Measurements from ENCODE around the gene ATG2A.

Gene ATG2A

DNA sequence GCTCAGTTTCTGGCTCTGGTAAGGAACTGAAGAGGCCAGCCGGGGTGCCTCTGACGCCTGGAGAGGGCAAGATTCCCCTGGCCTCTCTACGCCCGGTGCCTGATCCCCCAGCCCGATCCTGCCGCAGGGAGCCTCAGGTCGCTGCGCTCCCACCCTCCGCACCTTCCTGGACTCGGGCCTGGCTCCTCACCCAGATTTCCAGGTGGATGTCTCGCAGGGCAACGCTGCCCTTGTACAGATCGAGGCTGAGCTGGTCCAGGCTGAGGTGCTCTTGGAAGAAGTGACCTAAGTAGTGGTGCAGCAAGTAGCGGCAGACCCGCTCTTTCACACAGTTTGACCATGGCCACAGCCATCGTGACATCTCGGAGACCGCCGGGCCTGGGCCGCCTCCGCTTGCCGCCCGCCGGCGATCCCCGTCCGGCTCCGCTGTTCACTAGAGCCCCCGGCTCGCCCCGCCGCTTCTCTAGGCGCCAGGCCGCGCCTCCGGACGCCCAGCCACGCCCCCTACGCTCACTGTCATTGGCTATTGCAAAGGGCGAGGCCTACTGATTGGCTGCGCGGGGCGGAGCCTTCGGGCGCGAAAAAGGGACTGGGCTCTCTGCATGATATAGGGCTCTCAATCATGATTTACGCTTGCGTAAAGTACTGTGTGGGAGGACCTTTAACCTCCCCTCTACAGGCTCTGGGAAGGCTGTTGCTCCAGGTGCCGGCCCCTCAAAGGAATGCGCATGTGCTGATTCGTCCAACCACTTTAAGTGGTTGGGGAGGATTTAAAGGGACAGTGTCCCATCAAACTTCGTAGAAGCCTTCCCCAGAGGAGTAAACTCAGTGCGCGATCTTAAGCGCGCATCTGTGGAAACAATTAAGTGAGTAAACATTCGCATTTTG lies at the start of gene ATG2A:
ATG2A (minus strand) TSS at position 435 of the 888 bp plus-strand sequence; CDS start at position 361, 74 bp downstream.
- DNase-seq, result peak; percentile 99

DNA sequence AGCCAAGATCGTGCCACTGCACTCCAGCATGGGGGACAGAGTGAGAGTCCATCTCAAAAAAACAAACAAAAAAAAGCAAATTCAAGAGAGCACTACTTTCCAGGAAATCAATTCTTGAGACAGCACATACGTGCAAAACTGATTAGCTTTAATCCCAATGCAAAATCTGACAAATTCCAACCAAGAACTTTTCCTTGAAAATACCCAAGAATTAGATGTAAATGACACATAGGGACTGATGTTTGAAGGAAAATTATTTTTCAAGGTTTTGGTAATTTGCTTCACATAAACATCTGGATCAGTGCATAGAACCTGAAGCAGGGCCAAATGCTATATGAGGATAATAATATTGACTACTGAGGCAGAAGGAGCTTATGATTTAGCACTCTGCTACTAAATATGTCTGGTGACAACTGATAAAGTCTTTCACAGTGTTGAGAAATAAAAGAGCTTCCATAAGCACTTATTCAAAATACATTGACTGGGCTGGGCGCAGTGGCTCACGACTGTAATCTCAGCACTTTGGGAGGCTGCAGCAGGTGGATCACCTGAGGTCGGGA lies 46.1 kb upstream of the ATG2A start:
- no peak for DNase-seq

DNA sequence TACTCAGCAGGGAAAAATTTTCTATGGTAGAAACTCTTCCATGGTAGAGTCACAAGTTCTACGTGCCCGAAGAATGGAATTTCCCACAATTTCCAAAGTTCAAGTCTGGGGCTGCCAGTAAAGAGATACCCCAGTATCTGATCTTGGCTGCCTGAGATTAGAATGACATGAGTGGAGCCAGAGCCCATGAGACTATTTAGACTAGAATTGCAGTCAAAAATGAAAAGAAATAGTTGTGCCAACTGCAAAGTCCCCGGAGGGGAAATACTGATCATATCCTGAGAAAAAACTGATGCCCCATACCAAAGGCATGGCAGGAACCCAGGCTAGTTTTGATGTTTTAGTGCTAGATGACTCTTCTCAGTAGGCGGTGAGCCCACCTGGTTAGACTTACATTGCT lies 43.7 kb upstream of the ATG2A start:
- no peak for DNase-seq

DNA sequence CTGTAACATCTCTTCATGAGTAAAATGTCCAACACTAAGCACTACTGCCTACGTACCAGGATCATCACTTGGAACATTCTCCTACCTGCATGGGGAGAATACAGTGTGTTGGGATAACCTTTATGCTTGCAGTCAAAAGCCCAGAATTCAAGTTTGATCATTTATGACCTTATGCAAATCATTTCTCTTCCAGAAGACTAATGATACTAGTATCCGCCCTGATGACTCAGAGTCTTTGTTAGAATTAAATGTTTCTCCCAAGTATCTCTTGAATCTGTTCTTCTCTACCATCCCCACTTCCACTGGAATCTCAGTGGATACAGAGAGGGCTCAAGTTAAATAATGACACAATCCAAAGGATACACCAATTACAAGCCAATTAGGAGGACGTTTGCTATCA lies 42.5 kb upstream of the ATG2A start:
- DNase-seq, result no peak

DNA sequence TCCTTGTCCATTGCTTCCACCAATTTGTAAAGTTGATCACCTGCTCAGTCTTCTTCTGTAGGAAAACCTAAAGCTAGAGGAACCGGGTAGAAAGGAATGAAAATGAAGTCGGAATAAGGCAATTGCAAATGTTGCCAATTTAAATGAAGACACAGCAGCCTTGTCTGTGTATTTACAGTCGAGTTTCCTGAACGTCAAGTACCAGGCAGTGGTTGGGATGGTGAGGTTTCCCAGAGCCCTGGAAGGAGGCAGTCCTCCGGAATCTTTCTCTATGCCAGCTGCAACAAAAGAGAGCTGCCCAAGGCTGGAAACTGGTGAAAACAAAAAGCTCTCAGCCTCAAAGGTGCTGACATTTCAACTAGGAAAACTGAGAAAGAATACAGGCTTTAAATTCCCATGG lies 37.2 kb upstream of the ATG2A start:
- no peak for DNase-seq

- DNase-seq, result no peak
These were observed 34.5 kb upstream of the ATG2A start for GRCh38 chr11:64951529-64951928.

DNA sequence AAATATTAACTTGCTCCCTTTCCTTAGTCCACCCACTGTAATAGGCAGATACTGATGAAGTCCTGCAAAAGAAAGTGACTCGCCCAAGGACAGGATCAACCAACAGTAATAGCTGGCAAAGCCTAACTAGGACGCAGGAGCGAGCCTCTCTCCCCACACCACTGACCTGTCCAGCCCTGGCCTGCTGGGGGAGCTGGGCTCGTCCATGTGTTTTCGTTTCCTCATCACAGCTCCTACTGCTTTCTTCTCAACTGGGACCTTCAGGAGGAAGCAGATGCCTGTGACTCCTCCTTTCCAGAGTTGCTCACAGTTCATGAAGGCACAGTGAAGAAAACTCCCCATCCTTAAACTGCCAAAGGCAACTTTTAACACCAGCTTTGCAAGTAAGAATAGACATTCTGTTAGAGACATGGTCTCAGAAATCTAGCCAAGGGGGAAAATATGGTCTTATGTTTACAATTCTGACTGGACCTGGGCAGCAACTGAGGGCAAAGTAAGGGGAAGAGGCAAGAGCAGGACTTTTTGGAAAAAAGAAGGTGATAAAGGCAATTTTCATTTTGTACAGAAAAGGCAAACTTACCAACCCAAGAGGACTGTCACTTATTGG lies 30.3 kb upstream of the ATG2A start:
- no peak for DNase-seq

DNA sequence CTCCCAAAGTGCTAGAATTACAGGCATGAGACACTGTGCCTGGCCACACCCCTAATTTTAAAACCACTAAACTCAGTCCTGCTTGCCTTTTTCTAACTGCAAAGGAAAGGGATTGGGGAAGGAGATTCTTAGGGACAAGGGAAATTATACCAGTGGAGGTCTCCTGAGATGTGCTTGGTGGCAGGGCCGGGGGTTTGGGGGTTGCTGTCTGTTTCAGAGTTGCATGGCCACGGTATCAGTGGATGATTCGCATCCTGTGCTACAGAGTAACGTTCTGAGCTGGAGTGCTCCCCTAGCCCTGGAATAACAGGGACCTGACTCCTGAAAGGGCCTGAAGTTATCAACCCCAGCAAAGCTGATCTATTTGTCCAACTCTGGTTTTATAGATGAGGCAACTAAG lies 19.5 kb upstream of the ATG2A start:
- DNase-seq, result no peak

- DNase-seq, result peak; percentile 22
These were observed 18.5 kb upstream of the ATG2A start, which contains the start of gene GPHA2 for GRCh38 chr11:64935359-64936081. GPHA2 (minus strand) TSS chr11:64935893; CDS start chr11:64935460, 433 bp downstream.

DNA sequence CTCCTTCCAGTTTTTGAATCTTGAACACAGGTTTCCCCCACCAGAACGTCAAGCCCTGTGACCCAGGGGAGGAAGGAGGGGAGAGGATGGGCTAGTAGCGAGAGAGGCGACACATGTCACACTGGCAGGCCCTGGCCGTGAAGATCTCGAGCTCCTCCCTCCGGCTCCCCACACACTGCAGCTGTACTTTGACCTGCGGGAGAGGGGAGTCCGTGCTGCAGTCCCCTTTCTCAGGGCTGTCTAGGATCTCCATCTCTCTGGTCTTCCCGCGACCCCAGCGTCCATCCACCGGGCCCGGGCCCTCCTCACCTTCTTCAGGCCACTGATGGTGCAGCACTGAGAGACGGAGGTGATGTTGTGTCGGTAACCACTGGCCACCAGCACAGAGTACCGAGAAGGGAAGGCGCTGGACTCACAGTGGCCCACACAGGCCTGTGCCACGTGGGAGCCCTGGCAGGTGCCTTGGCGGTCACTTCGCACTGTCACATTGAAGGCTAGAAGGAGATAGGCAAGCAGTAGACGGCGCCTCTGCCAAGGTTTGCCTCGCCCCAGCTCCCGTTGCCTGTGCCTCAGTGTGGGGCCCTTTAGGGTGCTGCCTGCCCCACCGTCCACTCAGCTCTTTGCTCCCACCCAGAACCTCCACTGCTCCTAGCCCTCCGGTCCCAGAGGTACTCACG lies 17.8 kb upstream of the ATG2A start:
- no peak for DNase-seq

GRCh38 chr11:64933935-64934681 lies 17.1 kb upstream of the ATG2A start:
- no peak for DNase-seq

- no peak for DNase-seq
These were observed 16.4 kb upstream of the ATG2A start for GRCh38 chr11:64933213-64933934.

DNA sequence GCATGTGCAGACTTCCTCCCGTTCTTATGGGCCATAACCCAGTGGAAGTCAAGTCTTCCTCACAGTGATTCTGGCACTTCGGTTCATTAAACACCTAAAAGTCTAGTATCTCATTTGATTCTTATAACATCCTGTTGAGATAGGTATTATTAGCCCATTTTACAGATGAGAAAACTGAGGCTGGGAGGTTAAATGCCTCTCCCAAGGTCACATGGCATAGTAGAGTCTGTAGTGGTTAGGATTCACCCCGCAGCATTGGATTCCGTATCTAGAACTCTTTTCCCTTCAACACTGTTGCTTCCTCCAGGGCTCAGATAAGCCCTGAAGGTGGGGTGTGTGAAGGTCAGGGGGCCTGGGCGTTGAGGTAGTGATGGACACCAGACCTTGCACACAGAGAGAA lies 15.3 kb upstream of the ATG2A start:
- no peak for DNase-seq

- DNase-seq, result no peak
These were observed 14.3 kb upstream of the ATG2A start for GRCh38 chr11:64931290-64931689.

GRCh38 chr11:64930340-64930739 lies 13.3 kb upstream of the ATG2A start:
- no peak for DNase-seq

DNA sequence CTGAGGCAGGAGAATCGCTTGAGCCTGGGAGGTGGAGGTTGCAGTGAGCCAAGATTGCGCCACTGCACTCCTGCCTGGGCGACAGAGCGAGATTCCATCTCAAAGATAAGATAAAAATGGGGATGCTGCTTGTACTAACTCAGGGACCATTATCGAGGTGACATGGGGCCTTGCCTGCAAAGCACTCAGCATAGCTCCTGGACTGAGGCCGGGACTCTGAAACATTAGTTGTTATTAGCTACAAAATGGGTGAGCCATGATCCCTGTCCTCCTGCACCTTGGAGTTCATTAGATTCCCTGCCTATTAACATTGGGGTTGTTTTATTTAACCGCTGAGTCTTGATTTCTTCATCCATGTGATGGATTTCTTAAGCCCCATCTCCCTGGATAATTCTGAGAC lies 12.6 kb upstream of the ATG2A start:
- DNase-seq, result no peak

DNA sequence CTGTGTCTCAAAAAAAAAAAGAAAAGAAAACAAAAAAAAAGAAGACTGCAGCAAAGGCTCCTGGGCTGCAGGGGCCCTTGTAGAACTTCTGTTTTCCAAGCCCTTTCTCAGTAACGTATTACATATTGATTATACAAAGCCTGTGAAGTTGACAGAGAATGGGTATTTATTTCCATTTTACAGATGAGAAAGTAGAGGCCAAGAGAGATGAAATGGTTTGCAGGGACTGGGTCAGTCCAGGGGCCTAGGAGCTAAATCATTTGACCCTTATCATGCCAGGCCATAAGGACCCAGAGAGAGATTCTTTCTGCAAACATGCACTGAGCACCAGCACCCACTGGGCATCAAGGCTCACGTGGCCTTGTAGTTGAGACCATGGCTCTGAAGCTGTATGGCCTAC lies 11.9 kb upstream of the ATG2A start:
- DNase-seq, result no peak

DNA sequence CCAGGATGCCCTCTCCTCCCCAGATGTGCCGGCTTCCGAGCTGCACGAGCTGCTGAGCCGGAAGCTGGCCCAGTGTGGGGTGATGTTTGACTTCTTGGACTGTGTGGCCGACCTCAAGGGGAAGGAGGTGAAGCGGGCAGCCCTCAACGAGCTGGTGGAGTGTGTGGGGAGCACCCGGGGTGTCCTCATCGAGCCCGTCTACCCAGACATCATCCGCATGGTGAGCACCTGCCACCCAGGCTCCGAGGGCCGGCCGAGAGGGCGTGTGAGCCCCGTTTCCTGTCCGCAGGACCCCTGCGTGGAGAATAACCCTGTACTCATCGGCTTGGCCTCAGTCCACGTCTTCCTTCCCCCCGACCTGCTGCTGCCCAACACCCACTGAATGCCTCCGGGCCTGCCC lies 9.7 kb upstream of the ATG2A start:
- no peak for DNase-seq

DNA sequence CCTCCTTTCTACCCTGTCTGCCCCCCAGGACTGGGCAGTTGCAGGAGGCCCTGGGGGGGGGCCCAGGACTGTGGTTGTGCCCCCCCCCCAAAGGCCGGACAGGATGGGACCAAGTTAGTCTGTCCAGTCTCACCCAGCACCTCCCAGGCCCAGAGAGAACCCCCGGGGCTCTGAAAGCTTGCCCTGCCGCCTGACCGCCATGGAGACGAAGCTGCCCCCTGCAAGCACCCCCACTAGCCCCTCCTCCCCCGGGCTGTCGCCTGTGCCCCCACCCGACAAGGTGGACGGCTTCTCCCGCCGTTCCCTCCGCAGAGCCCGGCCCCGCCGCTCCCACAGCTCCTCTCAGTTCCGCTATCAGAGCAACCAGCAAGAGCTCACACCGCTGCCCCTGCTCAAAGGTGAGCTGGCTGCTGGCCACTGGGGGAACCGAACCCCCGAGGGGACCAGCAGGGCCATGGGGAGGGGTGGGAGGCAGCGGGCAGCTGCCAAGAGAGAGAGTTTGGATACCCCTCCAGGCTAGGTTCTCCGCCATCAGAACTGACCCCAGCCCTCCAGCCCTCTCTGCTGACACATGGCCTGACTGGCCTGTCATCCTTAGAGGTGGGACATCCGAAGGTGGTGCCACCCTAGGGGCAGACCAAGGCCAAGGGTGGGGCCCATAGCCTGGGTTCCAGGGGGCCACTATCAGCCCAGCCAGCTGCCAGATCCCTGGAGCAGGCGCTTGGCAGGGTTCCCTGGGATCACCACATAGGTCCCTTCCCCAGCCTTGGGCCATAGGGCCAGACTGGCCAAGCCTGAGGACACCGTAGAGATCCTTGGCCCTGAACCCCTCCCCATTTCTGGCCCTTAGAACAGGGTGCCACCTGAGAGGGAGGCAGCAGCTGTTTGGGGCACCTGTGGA lies 8.8 kb upstream of the ATG2A start:
- DNase-seq, result no peak

DNA sequence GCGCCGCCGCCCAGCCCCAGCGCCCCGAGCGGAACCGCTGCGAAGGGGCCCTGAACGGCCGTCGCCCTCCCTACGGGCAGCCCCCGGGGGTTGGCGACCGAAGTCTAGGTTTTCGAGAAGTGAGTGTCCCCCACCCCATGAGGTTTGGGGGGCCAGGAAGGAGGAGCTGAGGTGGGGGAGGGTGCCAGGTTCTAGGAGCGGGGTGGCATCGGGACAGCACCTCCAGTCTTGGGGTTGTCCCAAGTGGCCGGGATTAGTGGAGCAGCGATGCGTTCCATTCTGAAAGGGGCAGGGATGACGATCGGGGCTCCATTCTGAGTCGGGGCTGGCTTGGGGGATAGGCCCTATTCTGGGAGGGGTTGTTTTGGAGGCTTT lies 7.9 kb upstream of the ATG2A start:
- no peak for DNase-seq

All from DMS79 treated with DMSO at 0.1 percent for 48 hours (cell line).